HG03066 (cell line): ENCODE results near the gene SF3B1.
A peak's percentile ranks its signal among the peaks of the same experiment; 100 is the strongest.
"Not testable (repeated sequence)": the region's sequence is repeated elsewhere in the genome, so short reads cannot be mapped to it uniquely, and the experiment has no call there.

Source experiments
- ATAC-seq: cut with Tn5 transposase; IDR thresholded peaks from one replicate; pipeline ENCODE4 v1.9.1; 2021; ENCODE audit warnings: low read depth; ENCODE audit not compliant: unreplicated experiment

Gene SF3B1

GRCh38 chr2:197434541-197435513 lies at the start of gene SF3B1:
Gene SF3B1, minus strand, starts transcription at chr2:197435028. Its CDS starts 29 bp downstream, at chr2:197434999.
- peak; percentile 91 for ATAC-seq

- ATAC-seq = not testable (repeated sequence)
These were observed 49.4 kb upstream of the SF3B1 start for GRCh38 chr2:197484248-197484647.

- no peak for ATAC-seq
These were observed 45.6 kb upstream of the SF3B1 start for GRCh38 chr2:197480165-197481036.

GRCh38 chr2:197477797-197478196 lies 43.0 kb upstream of the SF3B1 start:
- no peak for ATAC-seq

GRCh38 chr2:197472166-197472565 lies 37.3 kb upstream of the SF3B1 start:
- ATAC-seq = no peak

- ATAC-seq = no peak
These were observed 29.3 kb upstream of the SF3B1 start for GRCh38 chr2:197464175-197464574.

- no peak for ATAC-seq
These were observed 26.2 kb upstream of the SF3B1 start for GRCh38 chr2:197461057-197461456.

- no peak for ATAC-seq
These were observed 25.8 kb upstream of the SF3B1 start for GRCh38 chr2:197460649-197461048.

- no peak for ATAC-seq
These were observed 20.6 kb upstream of the SF3B1 start for GRCh38 chr2:197455428-197455827.

GRCh38 chr2:197454923-197455322 lies 20.1 kb upstream of the SF3B1 start:
- ATAC-seq = no peak

- peak; percentile 37 for ATAC-seq
These were observed 19.1 kb upstream of the SF3B1 start for GRCh38 chr2:197453914-197454398.

- peak; percentile 91 for ATAC-seq
These were observed 18.5 kb upstream of the SF3B1 start, which contains the start of gene COQ10B for GRCh38 chr2:197453123-197453913. Gene COQ10B, plus strand, starts transcription at chr2:197453552. Its CDS starts 9 bp downstream, at chr2:197453561.

GRCh38 chr2:197452754-197453122 lies 17.9 kb upstream of the SF3B1 start:
- ATAC-seq = no peak

GRCh38 chr2:197450935-197451358 lies 16.1 kb upstream of the SF3B1 start:
- ATAC-seq = not testable (repeated sequence)

- ATAC-seq = no peak
These were observed 15.6 kb upstream of the SF3B1 start for GRCh38 chr2:197450465-197450864.

GRCh38 chr2:197446844-197447243 lies 12.0 kb upstream of the SF3B1 start:
- ATAC-seq = no peak

- no peak for ATAC-seq
These were observed 10.9 kb upstream of the SF3B1 start for GRCh38 chr2:197445746-197446145.

- no peak for ATAC-seq
These were observed 8.0 kb upstream of the SF3B1 start for GRCh38 chr2:197442857-197443256.

GRCh38 chr2:197437380-197437779 lies 2.6 kb upstream of the SF3B1 start:
- no peak for ATAC-seq
